ENCODE data around the gene ARFGEF2. TPM values are rescaled to one million over a fixed set of nuclear protein-coding genes. Genes with fewer than 3 reads are reported as not detected.

The ARFGEF2 gene
- total and polyA plus RNA-seq, 2 of the 4 experiments (the other 2 are of a cell fraction), result 10.3 to 39.1 TPM

GRCh38 chr20:48905297-48905647 is 16.2 kb upstream of the ARFGEF2 start:
- Histone ChIP-seq H3K4me2 (ENCODE audit: low read depth, low read length) (no peak overlapping the region), H3K18ac (ENCODE audit: low read depth, low read length) (no peak overlapping the region), H3K9me1 (ENCODE audit: insufficient read depth, low read length) (no peaks in the 10 kb centered on the region), H2BK5ac (ENCODE audit: low read depth, low read length, poor library complexity, severe bottlenecking) (no peak overlapping the region), H2BK15ac (ENCODE audit: low read depth, low read length) (no peak overlapping the region), H3K4me1 (ENCODE audit: control insufficient read depth, insufficient read depth, low read length) (no peaks in the 10 kb centered on the region), H3K9me3 (ENCODE audit: control insufficient read depth, insufficient read depth, low read length) (peaks cover 9% of the 10 kb centered on the region), H4K8ac (ENCODE audit: low read depth in 2 of 2, low read length in 2 of 2) (no peak overlapping the region), H4K5ac (ENCODE audit: low read depth, low read length) (no peak overlapping the region), H2AK5ac (ENCODE audit: low read depth, low read length) (no peak overlapping the region), H3K4me3 (ENCODE audit: insufficient read depth, low read depth, low read length) (no peak overlapping the region), H2AFZ (replicated peaks; ENCODE audit: low read length, poor library complexity) (no peak overlapping the region), H3K36me3 (ENCODE audit: control insufficient read depth, insufficient read depth, low read length) (no peaks in the 10 kb centered on the region), H2BK20ac (ENCODE audit: low read depth, low read length) (no peak overlapping the region), H3K14ac (replicated peaks; ENCODE audit: low read depth, low read length) (no peak overlapping the region), H4K20me1 (ENCODE audit: insufficient read depth, low read length) (no peaks in the 10 kb centered on the region), H2AK9ac (replicated peaks; ENCODE audit: low read depth, low read length, poor library complexity) (no peak overlapping the region), H3K56ac (ENCODE audit: extremely low read depth, insufficient read depth, low read length) (no peak overlapping the region), H3K27ac (ENCODE audit: insufficient read depth, low read length) (no peak overlapping the region), H3K4ac (ENCODE audit: low read depth, low read length) (no peak overlapping the region), H3K23ac (ENCODE audit: low read depth, low read length) (no peak overlapping the region), H2BK120ac (ENCODE audit: low read depth, low read length) (no peak overlapping the region), H3K9ac (ENCODE audit: low read depth, low read length) (no peak overlapping the region), H3K79me1 (ENCODE audit: low read depth in 1 of 2, low read length in 2 of 2) (no peaks in the 10 kb centered on the region), H4K91ac (ENCODE audit: insufficient read depth, low read depth, low read length) (no peak overlapping the region), H3K27me3 (ENCODE audit: control insufficient read depth, insufficient read depth, low read length) (peaks cover 12% of the 10 kb centered on the region)
- in situ Hi-C loops (cut with MboI; ENCODE audit: low sequenced_read_pairs), result loop anchor here (5.0 to 25.0 kb wide), 3 partner anchors 248 to 1243 kb away; no protein-coding TSS in a partner anchor
- ChIA-PET CTCF (interaction anchor here (0.6 to 3.4 kb wide), 8 partner anchors 14 to 250 kb away, joined by 3 to 23 read pairs (median 4); no protein-coding TSS in a partner anchor), POLR2A (ENCODE audit: unreplicated experiment) (no interaction called here)
- dilution Hi-C loops (cut with HindIII; ENCODE audit: low sequenced_read_pairs, unreplicated experiment), result no loop called here
- no peak for TF ChIP-seq USF2 (IDR thresholded peaks at IDR 0.05; ENCODE audit: low read depth, low read length)
- no peak for TF ChIP-seq MAFK (IDR thresholded peaks at IDR 0.05; ENCODE audit: low read depth, low read length)
- no peak for TF ChIP-seq CTCF (conservative IDR thresholded peaks at IDR 0.05; ENCODE audit: low read depth, low read length)
- ATAC-seq (ENCODE audit: low read depth) (no peak), DNase-seq (no peak)
- BruUV-seq (replicated peaks), result no TSS peak
- intact Hi-C loops (cut with micrococcal nuclease), result loop anchor here (1.0 to 5.0 kb wide), 3 partner anchors 78 to 270 kb away; partner anchors contain the start of gene PREX1
- 45% methylated on average over 2 of the region's 5 CpGs; no CpG with 5 or more reads in 1 of the 2 experiments for WGBS, 2 experiments (ENCODE audit: extremely low coverage in 2 of 2, insufficient read length in 1 of 2)

Measured in IMR-90 (cell line).